Neuron (in vitro differentiated cells): ENCODE data around the gene LCN2.

Experiments
- H2AFZ ChIP-seq: one replicate; pipeline ENCODE4 v1.6.1; 2013; ENCODE audit warnings: low read depth, mild to moderate bottlenecking, inconsistent platforms, low read length, moderate library complexity
- H3K27me3 ChIP-seq: one replicate; pipeline ENCODE4 v1.6.1; 2013; ENCODE audit warnings: low read length; ENCODE audit not compliant: insufficient read depth
- H3K36me3 ChIP-seq: one replicate; pipeline ENCODE4 v1.6.1; 2013; ENCODE audit warnings: low read length; ENCODE audit not compliant: insufficient read depth
- H3K4me1 ChIP-seq: one replicate; pipeline ENCODE4 v1.6.1; 2013; ENCODE audit warnings: low read length; ENCODE audit not compliant: insufficient read depth
- H3K4me3 ChIP-seq: 2 replicates; pipeline ENCODE4 v1.5.1; 2013; ENCODE audit warnings: mild to moderate bottlenecking, low read length, moderate library complexity
- H3K9me3 ChIP-seq: one replicate; pipeline ENCODE4 v1.6.1; 2013; ENCODE audit warnings: low read length

LCN2 gene

DNA sequence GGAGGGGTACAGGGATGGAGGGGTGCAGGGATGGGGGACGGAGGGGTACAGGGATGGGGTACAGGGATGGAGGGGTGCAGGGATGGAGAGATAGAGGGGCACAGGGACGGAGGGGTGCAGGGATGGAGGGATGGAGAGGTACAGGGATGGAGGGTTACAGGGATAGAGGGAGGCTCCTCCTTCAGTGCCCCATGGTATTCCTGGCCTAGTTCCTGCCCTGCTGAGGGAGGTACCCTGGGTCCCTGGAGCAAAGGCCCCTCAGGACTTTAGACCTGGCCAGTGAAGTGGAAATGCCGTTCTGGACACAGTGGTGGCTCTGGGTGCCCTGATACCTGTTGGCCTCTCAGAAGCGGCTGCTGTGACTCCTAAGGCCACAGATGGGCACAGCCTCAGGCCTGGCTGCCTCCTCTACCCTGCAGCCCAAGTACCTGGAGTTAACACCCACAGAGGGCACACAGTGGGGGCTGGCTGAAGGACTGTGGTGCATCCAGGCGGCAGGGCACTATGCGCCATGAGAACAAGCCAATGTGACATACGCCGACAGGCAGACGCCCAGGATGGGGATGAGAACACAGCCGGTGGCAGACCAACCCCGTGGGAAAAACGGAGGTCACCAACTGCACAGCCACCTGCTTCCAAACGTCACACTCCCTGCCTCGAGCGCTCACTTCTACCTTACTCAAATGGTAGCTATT is 30.1 kb upstream of the LCN2 start:
- H3K4me1 ChIP-seq = peaks cover 8% of the 10 kb centered on the region
- H3K36me3 ChIP-seq = peaks cover 14% of the 10 kb centered on the region

DNA sequence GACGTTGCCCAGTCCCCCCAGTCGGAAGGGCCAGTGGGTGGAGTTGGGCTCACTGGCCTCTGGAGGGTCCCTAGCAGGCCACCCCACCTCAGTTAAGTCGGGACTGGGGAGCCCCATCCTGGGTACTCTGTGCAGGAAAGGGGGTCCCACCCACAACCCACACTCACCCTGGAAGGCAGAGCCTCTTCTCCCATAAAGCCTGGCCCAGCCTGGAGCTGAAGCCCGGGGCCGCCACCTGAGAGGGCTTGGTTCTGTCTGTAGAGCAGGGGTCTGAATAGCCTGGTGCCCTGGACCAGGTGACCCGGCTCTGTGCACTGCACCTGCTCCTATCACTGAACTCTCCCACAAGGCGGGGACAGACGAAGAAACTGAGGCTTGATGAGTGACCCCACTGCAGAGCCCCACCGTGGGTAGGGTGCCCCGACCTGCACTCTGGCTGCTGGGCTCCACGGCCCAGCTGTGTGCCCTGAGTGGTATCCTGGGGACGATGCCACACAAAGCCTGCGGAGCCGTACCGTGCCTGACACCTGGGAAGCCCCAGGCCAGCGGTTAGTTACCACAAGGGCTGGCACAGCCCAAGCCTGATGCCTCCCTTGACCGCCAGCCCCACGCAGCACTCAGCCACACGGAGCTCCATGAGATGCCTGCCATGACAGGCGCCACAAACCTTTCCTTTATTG is 29.1 kb upstream of the LCN2 start:
- peaks cover 8% of the 10 kb centered on the region for H3K4me1 ChIP-seq
- no peak overlapping the region for H2AFZ ChIP-seq
- H3K4me3 ChIP-seq = no peak overlapping the region
- peaks cover 21% of the 10 kb centered on the region for H3K36me3 ChIP-seq
- H3K27me3 ChIP-seq = no peaks in the 10 kb centered on the region
- no peaks in the 10 kb centered on the region for H3K9me3 ChIP-seq

More for the DNA sequence above, 30.1 kb upstream of the LCN2 start:
- no peak overlapping the region for H2AFZ ChIP-seq
- H3K27me3 ChIP-seq = no peaks in the 10 kb centered on the region
- no peak overlapping the region for H3K4me3 ChIP-seq
- H3K9me3 ChIP-seq = no peaks in the 10 kb centered on the region

DNA sequence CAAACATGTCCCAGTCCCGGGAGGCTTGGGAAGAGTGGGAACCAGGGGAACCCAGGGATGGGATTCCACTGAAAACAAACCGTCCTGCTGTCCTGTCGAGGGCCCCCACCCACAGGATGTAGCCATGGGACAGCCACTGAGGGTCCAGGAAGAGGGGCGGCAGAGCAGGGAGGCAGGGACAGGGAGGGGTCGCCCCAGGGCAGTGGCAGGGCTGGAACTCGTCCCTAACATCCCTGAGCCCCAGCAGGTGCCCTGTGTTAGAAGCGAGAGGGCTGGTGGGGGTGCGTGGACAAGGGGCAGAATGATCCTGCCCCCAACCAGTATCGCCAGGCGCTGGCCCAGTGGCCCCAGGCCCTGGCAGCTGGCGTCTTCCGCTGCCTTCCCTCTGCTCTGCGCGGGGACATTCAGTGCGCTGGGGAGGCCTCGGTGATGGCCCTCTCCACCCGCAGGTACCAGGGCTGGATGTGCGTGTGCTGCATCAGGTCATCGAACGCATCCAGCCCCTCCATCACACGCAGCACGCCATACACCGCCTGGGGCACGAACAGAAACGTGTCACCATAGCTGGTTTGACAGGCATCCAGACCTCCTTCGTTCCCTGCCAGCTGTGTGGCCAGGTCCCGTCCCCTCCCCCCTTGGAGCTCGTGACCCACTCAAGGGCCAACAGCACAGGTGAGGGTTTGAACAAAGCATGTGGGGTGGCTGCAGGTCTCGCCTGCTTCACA is 28.4 kb upstream of the LCN2 start:
- Histone ChIP-seq H3K4me3 (no peak overlapping the region), H3K4me1 (peaks cover 10% of the 10 kb centered on the region), H2AFZ (no peak overlapping the region), H3K9me3 (no peaks in the 10 kb centered on the region), H3K36me3 (peaks cover 22% of the 10 kb centered on the region), H3K27me3 (no peaks in the 10 kb centered on the region)

DNA sequence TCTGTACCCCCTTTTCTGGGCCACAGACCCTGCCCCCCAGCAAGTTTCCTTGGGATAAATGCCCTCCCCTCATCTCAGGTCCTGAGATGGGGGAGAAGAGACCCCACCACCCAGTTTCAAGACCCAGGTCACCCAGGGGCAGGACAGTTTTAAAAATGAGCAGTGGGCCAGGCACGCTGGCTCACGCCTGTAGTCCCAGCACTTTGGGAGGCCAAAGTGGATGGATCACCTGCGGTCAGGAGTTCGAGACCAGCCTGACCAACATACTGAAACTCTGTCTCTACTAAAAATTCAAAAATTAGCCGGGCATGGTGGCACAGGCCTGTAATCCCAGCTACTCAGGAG is 27.8 kb upstream of the LCN2 start:
- H3K9me3 ChIP-seq = no peaks in the 10 kb centered on the region
- peaks cover 14% of the 10 kb centered on the region for H3K4me1 ChIP-seq
- no peak overlapping the region for H2AFZ ChIP-seq
- peaks cover 22% of the 10 kb centered on the region for H3K36me3 ChIP-seq
- H3K27me3 ChIP-seq = no peaks in the 10 kb centered on the region
- H3K4me3 ChIP-seq = no peak overlapping the region

DNA sequence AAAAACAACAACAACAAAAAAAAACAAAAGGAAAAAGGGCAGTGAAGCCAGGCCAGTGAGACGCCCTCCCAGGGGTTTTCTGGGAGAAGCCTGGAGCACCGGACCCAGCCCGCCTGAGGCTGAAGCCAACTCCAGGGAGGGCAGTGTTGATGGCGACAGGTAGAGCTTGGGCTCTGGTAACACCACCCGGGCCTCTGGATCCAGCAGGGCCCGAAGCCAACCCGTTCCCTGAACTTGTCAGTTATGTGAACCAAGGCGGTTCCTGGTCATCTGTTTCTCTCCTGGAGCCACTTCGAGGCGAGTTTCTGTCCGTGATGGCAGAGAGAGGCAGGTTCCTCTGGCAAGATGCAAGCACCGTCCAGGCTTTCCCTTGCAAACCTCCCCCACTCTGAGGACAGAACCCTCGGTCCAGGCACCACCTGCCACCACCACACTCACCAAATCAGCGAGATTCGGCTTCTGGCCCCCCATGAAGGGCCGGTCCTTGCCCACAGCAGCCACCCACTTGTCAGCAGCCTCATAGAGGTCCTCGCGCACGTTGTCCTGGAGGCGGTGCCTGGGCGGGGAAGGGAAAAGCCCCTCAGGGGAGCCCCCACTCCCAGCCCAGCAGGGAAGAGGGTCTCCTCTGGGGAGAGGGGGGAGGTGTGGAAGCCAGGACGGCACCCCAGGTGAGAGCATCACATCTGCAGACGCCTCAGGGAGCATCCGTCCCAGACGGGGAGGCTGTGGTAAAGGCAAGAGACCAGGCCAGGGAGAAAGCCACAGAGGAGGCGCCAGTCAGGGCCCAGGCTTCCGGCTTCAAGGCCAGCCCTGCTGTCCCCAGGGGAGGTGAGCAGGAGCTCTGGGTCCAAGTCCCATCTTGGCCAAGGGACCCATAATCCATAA is 27.1 kb upstream of the LCN2 start:
- H2AFZ ChIP-seq = no peak overlapping the region
- H3K4me1 ChIP-seq = peaks cover 18% of the 10 kb centered on the region
- H3K4me3 ChIP-seq = no peak overlapping the region
- no peaks in the 10 kb centered on the region for H3K27me3 ChIP-seq
- peaks cover 22% of the 10 kb centered on the region for H3K36me3 ChIP-seq
- no peaks in the 10 kb centered on the region for H3K9me3 ChIP-seq

DNA sequence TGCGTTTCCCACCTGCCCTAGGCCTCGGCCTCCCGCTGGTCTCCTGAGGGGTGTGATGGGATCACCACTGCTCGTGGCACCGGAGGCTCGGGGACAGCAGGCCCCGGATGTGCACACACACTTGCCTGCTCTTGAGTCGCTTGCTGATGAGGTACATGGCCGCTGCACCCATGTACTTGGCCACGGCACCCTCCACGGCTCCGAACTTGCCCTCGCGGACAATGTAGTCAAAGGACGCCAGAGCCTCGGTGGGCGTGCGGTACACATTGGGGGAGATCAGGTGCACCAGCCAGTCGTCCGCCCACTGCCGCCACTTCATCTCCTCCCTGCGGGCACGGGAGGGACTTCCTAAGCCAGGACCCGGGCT is 26.5 kb upstream of the LCN2 start:
- no peak overlapping the region for H2AFZ ChIP-seq
- H3K27me3 ChIP-seq = no peaks in the 10 kb centered on the region
- peaks cover 22% of the 10 kb centered on the region for H3K36me3 ChIP-seq
- H3K4me1 ChIP-seq = peaks cover 17% of the 10 kb centered on the region
- H3K4me3 ChIP-seq = no peak overlapping the region
- no peaks in the 10 kb centered on the region for H3K9me3 ChIP-seq

DNA sequence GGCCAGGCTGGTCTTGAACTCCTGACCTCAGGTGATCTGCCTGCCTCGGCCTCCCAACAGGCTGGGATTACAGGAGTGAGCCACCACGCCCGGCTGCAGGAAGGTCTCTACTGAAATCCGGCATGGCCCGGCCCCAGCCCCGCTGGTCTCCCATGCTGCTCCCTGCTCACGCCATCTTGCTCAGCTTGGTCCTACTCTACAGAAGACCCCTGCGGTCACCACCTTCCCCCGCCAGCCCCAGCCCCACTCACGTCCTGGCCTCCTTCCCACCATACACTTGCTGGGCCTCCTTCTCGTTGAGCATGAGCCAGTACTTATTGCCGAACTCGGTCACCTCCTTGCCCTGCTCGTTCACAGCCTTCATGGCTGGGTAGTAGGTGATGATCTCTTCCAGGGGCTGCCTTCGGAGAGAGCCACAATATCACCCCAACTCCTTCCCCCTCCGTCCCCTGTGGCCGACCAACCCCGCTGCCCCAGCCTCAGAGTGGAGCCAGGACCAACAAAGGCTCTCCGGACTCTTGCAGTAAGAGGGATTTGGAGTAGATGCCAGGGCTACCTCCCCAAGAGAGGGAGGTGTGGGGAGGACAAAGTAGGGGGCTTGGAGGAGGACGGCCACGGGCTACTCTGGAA is 25.7 kb upstream of the LCN2 start:
- H3K9me3 ChIP-seq = no peaks in the 10 kb centered on the region
- H3K36me3 ChIP-seq = peaks cover 22% of the 10 kb centered on the region
- H3K4me3 ChIP-seq = no peak overlapping the region
- H3K4me1 ChIP-seq = peaks cover 10% of the 10 kb centered on the region
- H3K27me3 ChIP-seq = no peaks in the 10 kb centered on the region
- H2AFZ ChIP-seq = no peak overlapping the region

DNA sequence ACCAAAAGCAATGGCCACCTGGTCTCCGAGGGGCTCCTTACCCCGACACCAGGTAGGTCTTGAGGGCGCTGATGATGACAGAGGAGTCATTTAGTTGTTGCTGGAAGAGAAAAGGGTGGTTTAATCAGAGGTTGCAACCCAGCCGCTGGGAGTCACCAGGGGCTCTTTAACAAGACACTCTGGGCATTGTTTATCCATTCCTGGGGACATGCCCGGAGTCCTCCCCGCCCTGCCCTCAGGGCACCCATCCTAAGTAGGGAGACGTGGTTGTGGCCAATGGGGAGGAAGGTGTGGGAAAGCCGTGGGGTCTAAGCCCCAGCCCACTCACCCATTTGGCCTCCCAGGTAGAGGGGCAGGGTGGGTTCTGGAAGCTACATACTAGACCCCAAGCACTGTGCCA is 24.8 kb upstream of the LCN2 start:
- H3K9me3 ChIP-seq = no peaks in the 10 kb centered on the region
- no peak overlapping the region for H3K4me3 ChIP-seq
- peaks cover 10% of the 10 kb centered on the region for H3K4me1 ChIP-seq
- no peaks in the 10 kb centered on the region for H3K27me3 ChIP-seq
- no peak overlapping the region for H2AFZ ChIP-seq
- H3K36me3 ChIP-seq = peaks cover 22% of the 10 kb centered on the region

DNA sequence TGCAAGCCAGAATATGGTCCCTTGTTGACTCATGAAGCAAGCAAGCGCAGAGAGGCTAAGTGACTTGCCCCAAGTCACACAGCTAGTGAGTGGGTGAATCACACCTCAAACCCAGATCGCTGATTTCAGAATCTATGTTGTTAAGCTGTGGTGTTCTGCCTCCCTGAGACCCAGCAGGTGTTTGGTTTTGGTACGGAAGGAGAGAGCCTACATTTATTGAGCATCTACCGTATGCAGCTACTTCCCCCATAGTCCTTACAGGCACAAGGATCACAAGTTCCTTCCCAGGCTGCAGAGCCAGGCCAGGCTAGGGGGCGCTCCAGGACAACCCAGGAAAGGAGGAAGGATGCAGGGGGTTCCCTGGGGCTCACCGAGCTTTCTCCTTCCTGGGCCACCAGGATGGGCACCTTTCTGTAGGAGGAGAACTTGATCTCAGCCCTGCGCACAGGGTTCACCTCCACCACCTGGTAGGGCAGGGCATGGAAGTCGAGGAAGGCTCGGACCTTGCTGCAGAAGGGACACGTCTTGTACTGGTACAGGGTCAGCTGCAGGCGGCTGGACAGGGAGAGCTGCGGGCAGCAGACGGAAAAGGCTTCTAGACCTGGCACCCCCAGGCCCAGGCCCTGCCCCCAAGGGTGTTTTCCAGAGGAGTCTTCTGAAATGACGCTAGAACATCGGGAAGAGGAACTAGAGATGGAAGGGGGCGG is 24.2 kb upstream of the LCN2 start:
- Histone ChIP-seq H3K9me3 (no peaks in the 10 kb centered on the region), H3K36me3 (peaks cover 22% of the 10 kb centered on the region), H3K4me3 (no peak overlapping the region), H3K4me1 (peaks cover 10% of the 10 kb centered on the region), H2AFZ (no peak overlapping the region), H3K27me3 (no peaks in the 10 kb centered on the region)

DNA sequence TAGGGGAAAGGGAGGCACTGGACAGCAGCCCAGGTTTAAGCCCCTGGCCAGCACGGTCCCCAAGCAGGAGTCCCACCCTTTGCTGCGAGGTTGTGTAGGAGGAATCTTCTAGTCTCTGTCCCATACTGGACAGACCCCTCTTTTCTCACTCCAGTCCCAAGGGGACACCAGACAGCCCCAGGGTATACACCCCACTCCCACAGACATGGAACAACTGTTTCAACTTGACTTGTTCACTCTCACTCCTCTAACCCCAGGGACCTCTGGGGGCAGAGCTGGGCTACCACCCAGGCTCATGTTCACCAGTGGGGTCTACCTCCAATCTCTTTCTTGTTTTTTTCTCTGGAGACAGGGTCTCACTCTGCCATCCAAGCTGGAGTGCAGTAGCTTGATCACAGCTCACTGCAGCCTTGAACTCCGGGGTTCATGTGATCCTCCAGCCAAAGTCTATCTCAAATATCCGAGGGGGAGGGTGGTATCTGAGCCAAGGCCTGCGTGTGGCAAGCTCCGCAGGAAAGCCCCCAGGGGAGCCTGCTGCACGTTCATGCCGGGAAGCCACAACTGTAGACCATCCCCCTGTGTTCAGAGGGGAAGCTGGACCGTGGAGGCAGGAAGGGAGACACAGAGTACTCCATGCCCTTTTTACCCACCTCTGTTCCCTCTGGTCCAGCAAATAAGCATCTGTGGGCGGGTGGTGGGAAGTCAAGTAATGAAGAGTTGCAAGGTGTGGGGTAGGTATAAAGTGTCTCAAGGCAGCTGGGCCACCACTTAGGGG is 23.5 kb upstream of the LCN2 start:
- no peaks in the 10 kb centered on the region for H3K27me3 ChIP-seq
- no peak overlapping the region for H2AFZ ChIP-seq
- no peaks in the 10 kb centered on the region for H3K9me3 ChIP-seq
- peaks cover 10% of the 10 kb centered on the region for H3K4me1 ChIP-seq
- H3K36me3 ChIP-seq = peaks cover 22% of the 10 kb centered on the region
- no peak overlapping the region for H3K4me3 ChIP-seq

DNA sequence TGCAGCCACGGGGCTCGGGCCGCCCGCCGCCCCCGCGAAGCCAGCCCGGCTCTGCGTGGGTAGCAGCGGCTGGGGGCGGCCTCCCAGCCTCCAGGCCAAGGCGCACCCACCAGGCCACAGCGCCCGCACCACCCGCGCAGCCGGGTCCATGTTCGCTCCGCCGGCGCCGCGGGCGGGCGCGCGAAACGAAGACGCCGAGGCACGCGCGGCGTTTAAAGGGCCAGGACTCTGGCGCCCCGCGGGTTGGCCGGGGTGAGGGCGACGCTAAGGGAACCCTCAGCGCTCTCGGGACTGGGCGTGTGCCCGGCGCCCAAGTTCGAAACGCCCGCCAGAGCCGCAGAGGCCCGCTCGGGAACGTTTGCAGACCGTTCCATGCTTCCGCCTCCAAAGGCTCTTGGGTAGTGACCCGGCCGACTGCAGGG is 21.7 kb upstream of the LCN2 start, which contains the start of gene PTGES2:
Gene PTGES2, minus strand, starts transcription at position 162 of the 422 bp plus-strand sequence. Its CDS starts 12 bp downstream, at position 150.
- H2AFZ ChIP-seq = peak within 1 kb of the TSS; percentile 99
- peak within 1 kb of the TSS; percentile 95 for H3K4me3 ChIP-seq
- peaks cover 10% of the 10 kb centered on the region for H3K36me3 ChIP-seq
- H3K27me3 ChIP-seq = no peaks in the 10 kb centered on the region
- no peaks in the 10 kb centered on the region for H3K9me3 ChIP-seq
- peaks cover 22% of the 10 kb centered on the region for H3K4me1 ChIP-seq
